Endothelial cell of umbilical vein (primary cell): ENCODE measurements around the gene ZBP1. TPM values are rescaled to one million over a fixed set of nuclear protein-coding genes. Genes with fewer than 3 reads are reported as not detected.

ENCODE experiments used
- BruUV-seq: library from RNA; stranded (reverse); fragments of 400-500 nt; replicated peaks from 2 replicates; lab custom pipeline; 2021; lab: Mats Ljungman, UMichigan
- CTCF ChIA-PET: fragments of 300-600, 350-600 bp; sonication (Branson Sonifier 250); formaldehyde crosslinking; loops from one replicate; lab custom pipeline; 2021; ENCODE audit warnings: antibody characterized with exemption, inconsistent platforms; lab: Charles Lee
- POLR2A ChIA-PET: fragments of 300-600, 350-600 bp; sonication (Branson Sonifier 250); formaldehyde crosslinking; loops from one replicate; lab custom pipeline; 2021; ENCODE audit warnings: antibody characterized with exemption, inconsistent platforms; lab: Charles Lee
- DNase-seq: peaks from one replicate; pipeline ENCODE4 v3.0.0-alpha.2; 2011; ENCODE audit warnings: low read depth, low spot score
- FAIRE-seq: peaks from 2 replicates; lab custom pipeline; 2011; peaks lifted over from hg19 to GRCh38; lab: Jason Lieb, UNC
- H2AFZ ChIP-seq: 2 replicates; pipeline ENCODE4 v1.6.0; 2012; ENCODE audit warnings: low read depth, low read length, control low read depth, inconsistent platforms
- H3K27ac ChIP-seq: 2 replicates; pipeline ENCODE4 v1.5.1; 2011; ENCODE audit warnings: low read depth, mild to moderate bottlenecking, control low read depth, low read length, moderate library complexity; ENCODE audit not compliant: insufficient read depth
- H3K27me3 ChIP-seq, 2 experiments: 2 replicates each; pipeline versions ENCODE4 v1.6.0 to v1.6.1; 2011; ENCODE audit warnings: low read length in 2 of 2, mixed read lengths in 1 of 2; ENCODE audit not compliant: control insufficient read depth in 2 of 2, insufficient read depth in 2 of 2
- H3K36me3 ChIP-seq, 2 experiments: 2 replicates in 1 of 2; 3 replicates in 1 of 2; pipeline ENCODE4 v1.5.1; 2011; ENCODE audit warnings: low read length in 2 of 2, mild to moderate bottlenecking in 1 of 2, moderate library complexity in 1 of 2; ENCODE audit not compliant: control insufficient read depth in 2 of 2, insufficient read depth in 2 of 2; ENCODE audit errors: extremely low read depth in 1 of 2
- H3K4me1 ChIP-seq: 3 replicates; pipeline ENCODE4 v1.5.1; 2011; ENCODE audit warnings: mild to moderate bottlenecking, low read length; ENCODE audit not compliant: control insufficient read depth, insufficient read depth; ENCODE audit errors: extremely low read depth
- H3K4me2 ChIP-seq: 2 replicates; pipeline ENCODE4 v1.6.1; 2011; ENCODE audit warnings: low read length, control low read depth, mixed read lengths; ENCODE audit not compliant: insufficient read depth
- H3K4me3 ChIP-seq, 3 experiments: fragments of 200-600 bp in 1 of 3; sonication (generic), shearing (Covaris generic) in 1 of 3; replicated peaks in 1 of 3; 2 replicates each; pipeline ENCODE4 v1.5.1; 2011 to 2016; ENCODE audit warnings: control low read depth in 3 of 3, low read length in 3 of 3, mild to moderate bottlenecking in 2 of 3, inconsistent platforms in 1 of 3, low read depth in 1 of 3, moderate library complexity in 1 of 3; ENCODE audit not compliant: insufficient read depth in 1 of 3
- H3K79me2 ChIP-seq: 2 replicates; pipeline ENCODE4 v1.6.0; 2012; ENCODE audit warnings: low read length, inconsistent platforms; ENCODE audit not compliant: control insufficient read depth, insufficient read depth
- H3K9ac ChIP-seq: replicated peaks from 2 replicates; pipeline ENCODE3; 2011; ENCODE audit warnings: low read length, control low read depth; ENCODE audit not compliant: insufficient read depth; ENCODE audit errors: extremely low read depth
- H3K9me1 ChIP-seq: replicated peaks from 3 replicates; pipeline ENCODE4 v1.6.0; 2011; ENCODE audit warnings: mild to moderate bottlenecking, low read length; ENCODE audit not compliant: control insufficient read depth, insufficient read depth; ENCODE audit errors: extremely low read depth
- H3K9me3 ChIP-seq: replicated peaks from 2 replicates; pipeline ENCODE4 v1.5.1; 2012; ENCODE audit warnings: low read length, inconsistent platforms; ENCODE audit not compliant: control insufficient read depth, insufficient read depth
- H4K20me1 ChIP-seq: replicated peaks from 2 replicates; pipeline ENCODE3; 2011; ENCODE audit warnings: mild to moderate bottlenecking, low read length; ENCODE audit not compliant: control insufficient read depth, insufficient read depth; ENCODE audit errors: extremely low read depth
- CTCF ChIP-seq, 2 donors: IDR thresholded peaks; 1 replicate in 1 of 2; 2 replicates in 1 of 2; pipeline ENCODE4 v1.5.1; 2011; ENCODE audit warnings: low read length in 2 of 2, mild to moderate bottlenecking in 2 of 2, moderate library complexity in 2 of 2, control low read depth in 1 of 2, inconsistent platforms in 1 of 2, low read depth in 1 of 2; ENCODE audit not compliant: insufficient read depth in 1 of 2; ENCODE audit errors: extremely low read depth in 1 of 2
- EZH2 ChIP-seq: IDR thresholded peaks from 2 replicates; pipeline ENCODE4 v1.6.1; 2012; ENCODE audit warnings: borderline replicate concordance, low read depth, mild to moderate bottlenecking, moderate library complexity, low read length, inconsistent platforms; ENCODE audit not compliant: severe bottlenecking
- FOS ChIP-seq: IDR thresholded peaks from 2 replicates; pipeline ENCODE4 v1.6.1; 2011; ENCODE audit warnings: mild to moderate bottlenecking, low read length, moderate library complexity, borderline replicate concordance; ENCODE audit not compliant: insufficient read depth
- GATA2 ChIP-seq: IDR thresholded peaks from 2 replicates; pipeline ENCODE4 v1.7.0; 2011; ENCODE audit warnings: low read depth, mild to moderate bottlenecking, moderate library complexity, mixed read lengths, low read length; ENCODE audit not compliant: insufficient read length, insufficient read depth
- JUN ChIP-seq: IDR thresholded peaks from 2 replicates; pipeline ENCODE4 v1.6.1; 2011; ENCODE audit warnings: borderline replicate concordance, low read depth; ENCODE audit not compliant: insufficient read length, insufficient read depth
- MAX ChIP-seq: IDR thresholded peaks from 2 replicates; pipeline ENCODE4 v1.6.1; 2011; ENCODE audit not compliant: insufficient read depth, insufficient read length
- MYC ChIP-seq: IDR thresholded peaks from one replicate; pipeline ENCODE4 v1.6.1; 2011; ENCODE audit warnings: mild to moderate bottlenecking, low read depth, low read length
- POLR2A ChIP-seq: IDR thresholded peaks from 2 replicates; pipeline ENCODE4 v1.6.1; 2012; ENCODE audit warnings: low read depth, mild to moderate bottlenecking, control low read depth, low read length
- POLR2AphosphoS5 ChIP-seq: IDR thresholded peaks from 2 replicates; pipeline ENCODE4 v1.6.1; 2012; ENCODE audit warnings: low read depth, mild to moderate bottlenecking, control low read depth, low read length, moderate library complexity; ENCODE audit not compliant: insufficient read depth
- dilution Hi-C: fragments of 300-500 bp; cut with MboI; formaldehyde crosslinking; loops from one replicate; pipeline ENCODE4 v1.15.0; 2019; ENCODE audit warnings: low sequenced_read_pairs; ENCODE audit not compliant: extremely low pct_ligation_motif_present
- intact Hi-C: fragments of 100-400 bp; cut with micrococcal nuclease; formaldehyde crosslinking; loops from one replicate; pipeline ENCODE4 v1.10.0; 2022
- polyA plus RNA-seq, 4 experiments: library from polyadenylated mRNA; depleted of rRNA in 3 of 4; stranded (reverse) in 3 of 4; unstranded in 1 of 4; fragments of >200 nt; gene quantifications; 2 replicates each; pipeline versions ENCODE4 v1.2.1 to v1.2.3, GENCODE V29; 2011 to 2012; ENCODE audit warnings: missing spikeins in 1 of 4
- total RNA-seq: library from RNA; stranded (reverse); gene quantifications from 2 replicates; pipeline ENCODE4 v1.2.3, GENCODE V29; 2021

ZBP1 gene
- total and polyA plus RNA-seq, 2 donors (not counting 3 experiments of a cell fraction or from before 2014, with no cell fraction given): not detected

GRCh38 chr20:57653546-57653900, 33.3 kb upstream of the ZBP1 start:
- Histone ChIP-seq H3K36me3 (peaks cover 3 to 25% of the 10 kb centered on the region in 2 experiments), H3K4me3 (no peak overlapping the region), H3K27me3 (no peaks in the 10 kb centered on the region), H3K79me2 (no peaks in the 10 kb centered on the region), H4K20me1 (no peaks in the 10 kb centered on the region), H3K9me1 (no peaks in the 10 kb centered on the region), H3K27ac (no peak overlapping the region), H3K4me2 (no peak overlapping the region), H2AFZ (no peak overlapping the region), H3K9ac (no peak overlapping the region), H3K4me1 (no peaks in the 10 kb centered on the region), H3K9me3 (no peaks in the 10 kb centered on the region)
- DNase-seq (no peak), FAIRE-seq (no peak)
- no peak for TF ChIP-seq GATA2
- CTCF ChIA-PET: interaction anchor here (0.6 to 4.5 kb wide), 38 partner anchors 10 to 547 kb away, joined by 3 to 89 read pairs (median 4); partner anchors contain the start of genes PMEPA1 and ZBP1
- no TSS peak for BruUV-seq
- POLR2A ChIA-PET: no interaction called here
- intact Hi-C loops (loop anchor here (10.0 kb wide), 1 partner anchor 211 kb away; no protein-coding TSS in a partner anchor), dilution Hi-C loops (no loop called here)

- Histone ChIP-seq H3K36me3 (peaks cover 3 to 24% of the 10 kb centered on the region in 2 experiments), H2AFZ (no peak overlapping the region), H4K20me1 (no peaks in the 10 kb centered on the region), H3K4me1 (no peaks in the 10 kb centered on the region), H3K4me2 (no peak overlapping the region), H3K27ac (no peak overlapping the region), H3K27me3 (no peaks in the 10 kb centered on the region), H3K79me2 (no peaks in the 10 kb centered on the region), H3K9me3 (no peaks in the 10 kb centered on the region), H3K9ac (no peak overlapping the region), H3K4me3 (no peak overlapping the region), H3K9me1 (no peaks in the 10 kb centered on the region)
- DNase-seq: no peak
- dilution Hi-C loops (no loop called here), intact Hi-C loops (loop anchor here (10.0 kb wide), 1 partner anchor 212 kb away; no protein-coding TSS in a partner anchor)
- TF ChIP-seq POLR2AphosphoS5 (no peak), FOS (no peak), POLR2A (no peak), JUN (no peak), EZH2 (no peak), GATA2 (no peak), CTCF (IDR thresholded peaks at IDR 0.05; ENCODE audit: extremely low read depth in 1 of 2, insufficient read depth in 1 of 2, low read depth in 1 of 2, low read length in 2 of 2) (no peak), MYC (no peak), MAX (no peak)
- no peak for FAIRE-seq
- ChIA-PET POLR2A (no interaction called here), CTCF (interaction anchor here (0.9 to 4.5 kb wide), 9 partner anchors 13 to 527 kb away, joined by 3 to 89 read pairs (median 10); no protein-coding TSS in a partner anchor)
- BruUV-seq: no TSS peak
Observed at GRCh38 chr20:57652606-57653545, 32.6 kb upstream of the ZBP1 start.
